ENCODE measurements around the gene SLFN5. TPM values are rescaled to one million over a fixed set of nuclear protein-coding genes. Genes with fewer than 3 reads are reported as not detected.
A peak's percentile ranks its signal among the peaks of the same experiment; 100 is the strongest.
"Not testable (repeated sequence)": the region's sequence is repeated elsewhere in the genome, so short reads cannot be mapped to it uniquely, and the experiment has no call there.

SLFN5 gene
- total RNA-seq, 4 donors from 2014 or later: 7.3 to 20.4 (median 14.0) TPM

DNA sequence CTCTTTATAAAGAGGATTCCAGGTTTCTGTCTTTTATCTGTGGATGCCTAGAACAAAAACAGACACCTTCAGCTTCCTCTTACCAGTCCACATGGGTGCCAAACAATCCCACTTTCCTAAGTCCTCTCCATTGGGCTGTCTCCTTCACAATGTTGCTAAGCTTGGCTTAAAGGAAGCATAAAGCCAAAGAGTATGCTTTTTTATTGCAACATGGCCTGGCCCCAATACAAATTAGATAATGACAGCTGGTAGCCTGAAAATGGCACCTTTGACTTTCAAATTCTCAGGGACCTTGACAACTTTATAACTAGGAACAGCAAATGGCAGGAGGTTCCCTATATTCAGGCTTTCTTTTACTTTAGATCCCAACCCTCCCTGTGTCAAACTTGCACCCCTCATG, 55.8 kb downstream of the SLFN5 start:
- no peaks in the 10 kb centered on the region for H3K36me3 ChIP-seq
- peaks cover 0 to 20% (median 0%) of the 10 kb centered on the region in 3 donors for H3K9me3 ChIP-seq
- H3K27ac ChIP-seq: no peak overlapping the region
- H3K4me3 ChIP-seq: no peak overlapping the region
- no peak for DNase-seq
- TF ChIP-seq POLR2A (IDR thresholded peaks at IDR 0.05) (no peak), CTCF (IDR thresholded peaks at IDR 0.05) (no peak)
- peaks cover 0 to 13% (median 6%) of the 10 kb centered on the region in 3 donors for H3K4me1 ChIP-seq
- H3K27me3 ChIP-seq: no peaks in the 10 kb centered on the region
- intact Hi-C loops (cut with DNase I): no loop called here

- WGBS, 2 donors: 42 to 70% methylated on average over 5 of the region's 5 CpGs
These were observed 56.3 kb downstream of the SLFN5 start for GRCh38 chr17:35299135-35299534.

GRCh38 chr17:35309345-35309744, 66.5 kb downstream of the SLFN5 start:
- H3K4me3 ChIP-seq; DNase-seq; H3K36me3 ChIP-seq; H3K27me3 ChIP-seq; H3K27ac ChIP-seq; intact Hi-C loops (cut with DNase I); H3K9me3 ChIP-seq: not testable (repeated sequence)
- peaks cover 14 to 17% (median 15%) of the 10 kb centered on the region in 3 donors for H3K4me1 ChIP-seq
- 85 to 86% methylated on average over 3 of the region's 3 CpGs for WGBS, 2 donors

More at GRCh38 chr17:35299135-35299534, 56.3 kb downstream of the SLFN5 start:
- peaks cover 0 to 21% (median 0%) of the 10 kb centered on the region in 3 donors for H3K9me3 ChIP-seq
- no peak for DNase-seq
- no peaks in the 10 kb centered on the region for H3K27me3 ChIP-seq
- H3K4me3 ChIP-seq: no peak overlapping the region
- H3K36me3 ChIP-seq: no peaks in the 10 kb centered on the region
- peaks cover 0 to 13% (median 6%) of the 10 kb centered on the region in 3 donors for H3K4me1 ChIP-seq
- no peak for TF ChIP-seq POLR2A (IDR thresholded peaks at IDR 0.05)
- TF ChIP-seq CTCF (IDR thresholded peaks at IDR 0.05): no peak
- H3K27ac ChIP-seq: no peak overlapping the region
- intact Hi-C loops (cut with DNase I): no loop called here

- WGBS, 2 donors: 61 to 74% methylated on average over 3 of the region's 3 CpGs
- H3K27ac ChIP-seq: no peak overlapping the region
- H3K36me3 ChIP-seq: no peaks in the 10 kb centered on the region
- peaks cover 18 to 35% (median 26%) of the 10 kb centered on the region in 3 donors for H3K4me1 ChIP-seq
- no peaks in the 10 kb centered on the region for H3K27me3 ChIP-seq
- DNase-seq: no peak
- no peak overlapping the region for H3K4me3 ChIP-seq
- TF ChIP-seq CTCF (IDR thresholded peaks at IDR 0.05) (no peak), POLR2A (IDR thresholded peaks at IDR 0.05) (no peak)
- no peaks in the 10 kb centered on the region for H3K9me3 ChIP-seq
- intact Hi-C loops (cut with DNase I): loop anchor here (5.0 kb wide), 1 partner anchor 225 kb away; the partner anchor contains the start of gene SLFN12L
These were observed 69.5 kb downstream of the SLFN5 start for GRCh38 chr17:35312346-35312745.

DNA sequence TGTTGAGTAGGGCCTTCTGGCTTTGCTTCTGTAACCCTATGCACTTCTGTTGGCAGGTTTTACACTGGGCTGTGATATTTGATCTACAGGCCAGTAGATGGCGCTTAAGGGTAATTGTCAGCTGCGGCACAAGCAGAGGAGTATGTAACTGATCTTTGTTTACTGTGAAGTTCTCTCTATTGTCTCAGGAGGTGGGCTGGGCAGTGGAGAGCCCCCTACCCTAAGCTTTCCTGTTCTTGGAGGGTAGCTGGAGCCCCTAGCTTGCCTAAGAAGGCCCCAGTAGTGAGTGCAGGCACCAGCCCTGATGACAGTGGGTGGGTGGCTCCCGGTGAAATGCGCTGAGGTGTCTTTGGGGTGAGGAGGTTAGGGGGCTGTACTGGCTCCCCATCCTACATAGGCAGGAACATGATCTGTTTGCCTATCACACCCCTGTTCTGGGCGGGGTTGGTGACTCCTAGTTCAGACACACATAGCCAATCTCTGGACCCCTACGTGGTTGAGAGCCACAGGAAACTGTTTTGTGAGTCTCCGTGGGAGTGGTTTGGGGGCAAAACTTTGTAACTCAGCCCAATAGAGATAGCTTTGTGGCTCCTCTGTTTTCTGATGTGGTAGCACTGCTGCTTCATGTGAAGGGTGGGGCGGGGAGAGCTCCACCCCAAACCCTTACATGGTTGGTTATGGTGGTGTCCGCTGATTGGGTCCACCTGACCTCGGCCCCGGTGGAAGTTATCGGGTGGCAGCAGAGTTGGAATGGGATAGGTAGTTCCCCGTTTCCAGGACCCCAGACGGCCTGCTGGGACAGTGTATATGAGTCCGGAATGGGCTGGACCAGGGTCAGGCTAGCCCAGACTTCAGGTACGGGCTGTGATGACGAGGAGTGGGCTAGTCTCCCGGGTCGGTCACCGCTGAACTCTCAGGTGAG, 70.2 kb downstream of the SLFN5 start:
- 22 to 34% methylated on average over 6 to 9 of the region's 20 CpGs for WGBS, 2 donors
- TF ChIP-seq CTCF (IDR thresholded peaks at IDR 0.05) (peak; percentile 68 to 85 (median 78)), POLR2A (IDR thresholded peaks at IDR 0.05) (peak in 2 of 4 donors; percentile 4 to 39)
- H3K27me3 ChIP-seq: no peaks in the 10 kb centered on the region
- H3K4me3 ChIP-seq: peak overlapping the region; percentile 1 to 58 (median 36)
- no peak for DNase-seq
- H3K27ac ChIP-seq: peak overlapping the region; percentile 8 to 87 (median 80)
- no peaks in the 10 kb centered on the region for H3K36me3 ChIP-seq
- intact Hi-C loops (cut with DNase I): loop anchor here (5.0 kb wide), 1 partner anchor 224 kb away; the partner anchor contains the start of gene SLFN12L
- H3K9me3 ChIP-seq: no peaks in the 10 kb centered on the region
- peaks cover 18 to 35% (median 26%) of the 10 kb centered on the region in 3 donors for H3K4me1 ChIP-seq

Measured in esophagus squamous epithelium (tissue), 5 donors.